SIG-M5 treated with dmso at 0.1 percent for 504 hours (cell line): ENCODE measurements around the gene CRYGA.
A peak's percentile ranks its signal among the peaks of the same experiment; 100 is the strongest.

ENCODE experiments used
- DNase-seq: peaks from one replicate; lab custom pipeline; 2025; ENCODE audit not compliant: unreplicated experiment; lab: John Stamatoyannopoulos, UW

The CRYGA gene

GRCh38 chr2:208163489-208163888 is at the start of gene CRYGA:
CRYGA (minus strand) TSS chr2:208163589; CDS start chr2:208163556, 33 bp downstream.
- no peak for DNase-seq

DNA sequence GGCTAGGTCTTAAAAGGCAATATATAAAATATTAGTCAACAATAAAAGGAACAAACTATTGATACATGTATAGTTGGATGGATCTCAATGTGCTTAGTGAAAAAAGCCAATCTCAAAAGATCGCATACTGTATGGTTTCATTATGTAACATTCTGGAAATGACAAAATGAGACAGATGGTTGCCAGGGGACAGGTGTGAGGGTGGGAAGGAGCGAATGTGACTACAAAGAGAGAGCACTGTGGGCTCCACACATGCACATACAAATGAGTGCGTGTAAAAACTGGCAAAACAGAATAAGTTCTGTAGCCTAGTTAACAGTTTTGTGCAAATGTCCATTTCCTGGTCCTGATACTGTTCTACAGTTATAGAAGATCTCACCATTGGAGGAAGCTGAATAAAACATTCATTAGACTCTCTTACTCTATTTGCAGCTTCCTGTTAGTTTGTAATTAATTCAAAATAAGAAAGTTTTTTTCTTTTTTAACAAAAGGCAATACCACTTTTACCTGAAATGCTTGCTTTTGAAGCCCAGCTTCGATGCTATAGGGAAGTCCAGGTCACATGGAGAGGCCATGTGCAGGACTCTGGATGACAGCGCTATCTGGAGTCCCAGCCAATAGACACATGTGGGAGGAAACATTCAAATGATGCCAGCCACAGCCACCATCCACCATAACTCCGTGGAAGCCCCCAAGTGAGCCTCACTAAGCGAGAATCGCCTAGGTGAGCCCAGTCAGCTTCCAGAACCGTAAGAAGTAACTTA is 47.5 kb upstream of the CRYGA start:
- DNase-seq, result no peak

DNA sequence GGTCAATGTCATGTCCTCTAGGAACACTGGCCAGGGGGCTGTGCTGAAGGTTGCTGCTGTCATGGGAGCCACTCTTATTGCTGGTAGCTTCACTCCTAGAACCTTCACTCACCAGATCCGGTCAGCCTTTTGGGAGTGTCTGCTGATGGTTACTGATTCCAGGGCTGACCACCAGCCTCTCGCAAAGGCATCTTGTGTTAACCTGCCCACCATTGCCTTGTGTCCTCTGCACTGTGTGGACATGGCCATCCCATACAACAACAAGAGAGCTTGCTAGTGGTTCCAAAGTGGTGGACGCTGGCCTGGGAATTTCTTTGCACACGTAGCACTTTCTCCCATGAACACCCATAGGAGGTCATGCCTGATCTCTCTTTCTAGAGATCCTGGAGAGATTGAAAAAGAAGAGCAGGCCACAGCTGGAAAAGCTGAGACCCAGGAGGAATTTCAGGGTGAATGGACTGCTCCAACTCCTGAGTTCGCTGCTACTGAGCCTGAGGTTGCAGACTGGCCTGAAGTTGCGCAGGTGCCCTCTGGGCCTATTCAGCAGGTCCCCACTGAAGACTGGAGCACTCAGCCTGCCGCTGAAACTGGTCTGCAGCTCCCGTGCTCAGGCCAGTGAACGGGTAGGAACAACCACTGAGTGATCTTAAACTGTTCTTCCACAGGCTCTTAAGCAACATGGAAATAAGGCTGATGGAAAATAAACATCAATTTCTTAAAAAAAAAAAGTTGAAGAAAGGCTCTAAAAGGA is 45.1 kb upstream of the CRYGA start:
- no peak for DNase-seq

- DNase-seq, result no peak
Measured at GRCh38 chr2:208207769-208208168, 44.4 kb upstream of the CRYGA start.

DNA sequence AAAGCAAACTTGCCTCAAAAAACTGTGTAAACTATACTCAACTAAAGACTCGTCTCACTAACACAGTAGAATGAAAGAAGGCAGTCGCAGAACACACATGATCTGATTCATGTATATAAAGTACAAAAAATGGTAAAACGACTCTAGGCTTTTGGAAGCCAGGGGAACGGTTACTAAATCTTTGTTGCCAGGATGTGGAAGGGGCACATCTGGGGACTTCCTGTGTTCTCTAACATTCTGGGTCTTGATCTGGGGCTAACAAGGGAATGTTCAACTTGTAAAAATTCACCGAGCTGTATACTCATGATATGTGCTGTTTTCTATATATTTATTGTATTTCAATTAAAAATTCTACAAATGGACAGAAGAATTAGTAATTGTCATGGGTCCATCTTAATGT is 40.8 kb upstream of the CRYGA start:
- DNase-seq, result no peak

DNA sequence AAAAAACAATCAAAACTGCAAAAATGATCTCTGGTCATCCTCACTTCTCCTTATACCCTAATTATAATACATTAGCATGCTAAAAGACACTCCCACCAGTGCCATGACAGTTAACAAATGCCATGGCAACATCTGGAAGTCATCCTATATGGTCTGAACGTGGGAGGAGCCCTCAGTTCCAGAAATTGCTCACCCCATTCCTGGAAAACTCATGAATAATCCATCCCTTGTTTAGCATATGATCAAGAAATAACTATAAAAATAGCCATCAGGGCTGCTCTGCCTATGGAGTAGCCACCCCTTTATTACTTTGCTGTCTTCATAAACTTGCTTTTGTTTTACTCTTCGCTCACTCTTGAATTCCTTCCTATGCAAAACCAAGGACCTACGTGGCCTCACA is 32.1 kb upstream of the CRYGA start:
- no peak for DNase-seq

DNA sequence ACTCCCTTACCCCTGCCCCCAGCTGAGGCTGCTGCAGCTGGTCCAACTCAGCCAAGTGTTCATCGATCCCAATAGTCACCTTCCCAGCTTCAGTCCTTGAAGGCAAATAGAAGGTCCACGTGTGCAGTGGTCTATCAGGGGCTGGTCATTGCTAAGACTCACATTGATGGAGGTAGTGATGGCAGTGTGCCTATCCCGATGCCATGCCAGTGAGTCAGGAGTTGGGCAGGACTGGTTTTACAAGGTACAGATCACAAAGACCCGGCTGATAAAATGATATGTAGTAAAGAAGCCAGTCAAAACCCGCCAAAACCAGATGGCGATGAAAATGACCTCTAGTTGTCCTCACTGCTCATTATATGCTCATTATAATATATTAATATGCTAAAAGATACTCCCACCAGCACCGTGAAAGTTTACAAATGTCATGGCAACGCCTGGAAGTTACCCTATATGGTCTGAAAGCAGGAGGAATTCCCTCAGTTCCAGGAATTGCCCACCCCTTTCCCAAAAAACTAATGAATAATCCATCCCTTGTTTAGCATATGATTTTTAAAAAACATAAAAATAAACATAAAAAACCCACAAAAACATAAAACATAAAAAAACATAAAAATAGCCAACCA is 29.3 kb upstream of the CRYGA start:
- no peak for DNase-seq

DNA sequence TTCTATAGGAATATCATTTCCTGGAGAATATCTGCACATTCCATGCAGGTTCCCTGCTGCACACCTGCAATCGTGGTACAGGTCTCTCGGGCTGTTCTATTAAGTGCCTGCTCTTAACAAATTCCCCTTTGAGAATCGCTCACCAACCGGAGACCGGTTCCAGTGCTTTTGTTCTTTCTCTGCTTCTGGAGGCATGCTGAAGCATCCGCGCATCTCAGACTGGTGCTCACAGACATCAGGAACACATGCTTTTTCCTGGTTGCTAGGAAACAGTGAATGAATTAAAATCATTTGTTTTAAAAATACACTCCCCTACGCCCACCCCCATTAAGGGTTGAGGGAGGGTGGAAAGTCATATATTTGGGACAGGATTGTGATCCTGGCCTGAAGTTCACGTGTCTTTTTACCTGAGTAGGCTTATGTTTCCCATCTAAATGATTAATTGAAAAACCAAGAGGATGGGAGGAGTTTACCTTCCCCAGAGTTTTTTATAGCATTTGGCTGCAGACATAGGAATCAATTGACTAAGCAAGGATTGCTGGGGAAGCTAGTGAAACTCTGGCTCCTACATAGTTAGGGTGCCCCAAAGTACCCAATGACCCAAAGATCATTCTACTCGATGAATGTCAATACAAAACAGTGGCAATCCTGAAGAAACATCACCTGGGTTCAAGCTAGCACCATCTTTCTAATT is 26.6 kb upstream of the CRYGA start, which contains the start of gene C2orf80:
Gene C2orf80, minus strand, starts transcription at position 221 of the 694 bp plus-strand sequence. CDS start 3,044 bp downstream, outside the sequence.
- DNase-seq, result no peak

DNA sequence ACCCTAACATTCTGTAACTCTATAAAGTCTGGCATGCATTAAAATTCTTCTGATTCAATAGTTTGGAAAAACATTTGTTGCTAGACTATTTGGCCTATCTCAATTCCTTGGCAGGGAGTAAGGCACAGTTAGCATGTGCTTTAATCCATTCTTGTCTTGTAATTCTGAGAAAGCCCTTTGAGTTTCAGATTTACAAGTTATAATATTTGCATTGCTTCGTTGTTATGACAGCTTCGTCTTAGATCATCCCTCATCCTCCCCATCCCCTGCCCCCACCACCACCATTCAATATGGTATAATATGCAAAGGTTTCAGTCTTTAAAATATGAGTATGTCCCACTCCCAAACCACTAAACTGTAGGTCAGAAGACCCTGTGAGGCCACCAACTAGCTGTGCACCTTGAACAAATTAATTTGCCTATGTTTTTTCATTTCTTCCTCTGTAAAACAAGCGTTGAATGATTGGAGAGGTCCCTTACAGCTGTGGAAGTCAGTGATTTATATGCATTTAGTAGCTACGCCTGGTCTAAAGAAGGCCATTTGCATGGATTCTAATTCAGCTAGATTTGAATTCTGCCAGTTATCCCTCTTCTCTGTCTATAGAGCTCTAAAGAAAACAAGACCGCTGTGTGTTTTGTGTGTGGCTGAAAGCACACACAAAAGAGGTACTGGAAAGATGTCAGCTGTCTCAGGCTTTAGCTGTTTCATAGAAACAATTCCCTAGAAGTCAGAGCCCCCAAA is 25.9 kb upstream of the CRYGA start:
- DNase-seq, result no peak

DNA sequence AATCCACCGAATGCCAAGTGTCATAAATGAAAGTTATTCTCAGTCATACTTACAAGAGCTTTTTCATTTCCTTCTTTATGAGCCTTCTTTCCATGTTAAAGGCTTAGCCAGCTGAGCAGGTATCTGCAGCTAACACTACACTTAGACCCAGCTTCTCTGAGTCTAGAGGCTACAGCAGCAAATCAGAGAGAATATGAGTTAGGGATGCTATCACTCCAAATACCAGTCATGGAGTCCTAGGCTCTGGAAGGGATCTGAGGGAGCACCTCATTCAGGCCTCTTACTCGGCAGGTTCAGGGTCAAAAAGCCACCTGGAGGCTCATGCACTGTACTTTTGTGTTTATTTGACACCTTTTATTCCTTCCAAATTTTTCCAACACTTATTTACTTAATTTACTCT is 23.5 kb upstream of the CRYGA start:
- no peak for DNase-seq

DNA sequence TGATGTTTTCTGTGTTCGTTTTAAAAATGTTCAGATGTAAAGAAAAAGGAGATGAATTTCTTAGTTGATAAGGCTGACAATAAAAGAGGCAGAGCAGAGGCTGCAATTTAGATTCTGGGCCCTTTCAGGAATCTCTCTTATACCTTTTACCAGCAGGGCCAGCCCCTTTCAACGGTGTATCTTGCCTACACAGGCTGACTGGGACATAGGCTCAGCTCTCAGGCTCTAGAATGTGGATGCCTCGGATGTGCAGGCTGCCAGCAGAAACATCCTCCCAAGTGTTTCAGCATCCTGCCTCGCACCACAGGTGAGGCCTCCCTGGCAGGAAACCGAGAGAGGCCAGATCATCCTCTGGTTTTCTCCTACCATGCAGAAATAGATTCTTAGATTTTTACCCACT is 23.1 kb upstream of the CRYGA start:
- DNase-seq, result no peak

DNA sequence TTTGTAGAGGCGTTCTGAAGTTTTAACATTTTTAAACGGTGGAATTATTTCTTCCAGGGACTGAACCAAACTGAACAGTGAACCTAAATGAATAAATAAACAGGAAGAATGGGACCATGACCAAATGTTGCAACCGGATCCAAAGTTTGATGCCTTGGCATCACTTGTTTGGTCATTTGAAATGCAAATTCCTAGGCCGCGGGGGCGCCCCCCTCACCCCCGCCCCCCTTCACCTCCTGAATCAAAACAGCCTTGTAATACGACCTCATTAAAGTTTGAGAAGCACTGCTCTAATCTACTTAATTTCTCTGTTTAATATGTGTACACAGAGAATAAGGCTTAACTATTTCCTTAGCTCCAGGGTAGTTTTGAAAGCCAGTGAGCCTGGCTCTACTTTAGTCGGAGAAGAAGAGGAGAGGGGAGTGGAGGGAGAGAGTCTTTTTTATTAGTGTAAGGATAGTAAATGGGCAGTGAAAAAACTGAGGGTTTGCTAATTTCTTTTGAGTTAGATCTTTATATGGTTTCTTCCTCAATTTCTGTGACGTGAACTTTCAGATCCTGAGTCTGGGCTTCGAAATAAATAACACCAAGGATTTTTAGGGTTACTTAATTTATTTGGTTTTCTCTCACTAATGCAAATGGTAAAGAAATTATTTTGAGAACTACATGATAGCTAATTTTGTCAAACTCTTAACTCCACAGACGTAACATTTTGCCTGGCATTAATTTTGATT is 20.8 kb upstream of the CRYGA start:
- no peak for DNase-seq

- no peak for DNase-seq
Measured at GRCh38 chr2:208183526-208183925, 20.1 kb upstream of the CRYGA start.

DNA sequence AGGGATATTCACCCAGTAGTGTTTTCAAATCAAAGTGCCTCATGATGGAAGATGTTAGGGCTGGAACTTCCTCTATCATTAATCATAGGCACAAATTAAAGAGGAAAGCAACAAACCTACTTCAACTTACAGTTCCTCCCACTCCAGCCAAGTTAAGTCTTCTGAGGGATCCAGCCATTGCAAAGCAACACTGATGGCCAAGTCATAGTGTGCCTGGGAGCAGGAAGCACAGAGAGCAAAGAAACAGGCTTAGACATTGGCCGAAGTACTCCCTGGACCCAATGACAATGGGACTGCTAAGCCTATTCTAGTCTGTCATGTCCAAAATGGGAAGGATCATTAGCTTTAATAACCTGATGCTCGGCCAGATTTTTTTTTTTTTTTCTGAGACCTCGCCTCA is 19.4 kb upstream of the CRYGA start:
- DNase-seq, result no peak

DNA sequence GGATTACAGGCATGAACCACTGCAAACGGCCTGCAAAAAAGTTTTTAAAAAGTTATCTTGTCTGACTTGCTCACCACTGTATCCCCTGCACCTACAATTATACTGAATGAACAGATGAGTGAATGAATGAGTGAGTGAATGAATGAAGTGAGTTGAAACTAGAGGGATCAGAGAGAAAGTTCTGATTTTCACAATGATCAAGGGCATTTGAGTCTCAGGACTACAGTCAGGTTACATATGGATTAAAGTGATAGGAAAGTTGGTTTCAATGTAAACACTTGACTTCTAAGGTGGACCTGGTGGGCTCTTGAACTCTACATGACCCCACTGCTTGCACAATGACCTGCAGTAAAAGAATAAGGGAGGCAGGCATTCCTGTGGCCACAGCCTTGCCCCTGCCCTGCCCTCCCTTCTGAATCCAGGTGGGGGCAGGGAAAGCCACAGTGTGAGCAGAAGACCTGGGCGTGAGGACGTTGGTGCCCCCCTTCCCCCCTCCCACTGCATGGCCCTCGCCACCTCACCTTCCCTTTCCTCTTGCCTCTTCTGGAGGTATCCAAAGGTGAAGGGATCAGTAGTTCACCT is 15.7 kb upstream of the CRYGA start:
- no peak for DNase-seq

DNA sequence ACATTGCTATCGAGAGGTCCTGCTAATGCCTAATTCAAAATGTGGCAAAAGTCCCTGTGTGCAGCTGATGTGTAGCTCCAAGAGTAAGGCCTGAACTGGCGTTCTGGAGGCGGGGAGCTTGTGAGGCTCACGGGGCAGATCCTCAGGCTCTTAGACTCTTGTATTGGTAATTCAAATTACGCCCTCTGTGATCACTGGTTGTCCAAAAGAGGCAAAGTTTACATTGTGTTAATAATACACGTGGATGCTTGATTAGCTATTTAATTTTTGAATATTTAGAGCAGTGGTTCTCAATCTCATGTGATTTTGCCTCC is 12.4 kb upstream of the CRYGA start:
- DNase-seq, result no peak

DNA sequence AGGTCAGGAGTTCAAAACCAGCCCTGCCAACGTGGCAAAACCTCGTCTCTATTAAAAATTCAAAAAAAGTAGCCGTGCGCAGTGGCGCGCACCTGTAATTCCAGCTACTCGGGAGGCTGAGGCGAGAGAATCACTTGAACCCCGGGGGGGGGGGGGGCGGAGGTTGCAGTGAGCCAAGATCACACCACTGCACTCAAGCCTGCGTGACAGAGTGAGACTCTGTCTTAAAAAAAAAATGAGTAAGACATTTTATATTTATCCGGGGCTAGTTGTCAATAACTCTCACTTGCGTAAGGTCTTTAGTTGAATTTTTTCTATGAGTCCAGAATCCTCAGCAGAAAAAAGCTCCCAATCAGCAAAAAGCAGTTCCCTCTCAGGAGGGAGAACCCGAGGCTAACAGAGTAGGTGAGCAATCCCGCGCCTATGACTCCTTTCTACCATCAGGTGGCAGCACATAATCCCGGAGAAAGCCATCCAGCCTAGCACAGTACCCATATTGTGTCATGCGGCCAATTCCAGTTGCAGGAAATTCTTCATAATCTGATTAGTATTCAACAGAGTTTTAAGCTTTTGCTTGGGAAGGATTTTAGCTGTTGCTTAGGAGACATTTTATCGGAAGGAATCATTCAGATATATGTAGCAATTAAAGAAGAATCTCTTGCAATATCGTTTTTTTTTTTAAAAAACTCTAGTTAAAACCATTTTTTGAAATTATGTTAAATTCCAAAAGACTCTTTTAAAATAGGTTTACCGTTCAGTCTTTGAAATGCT is 11.9 kb upstream of the CRYGA start:
- DNase-seq, result peak; percentile 93

- DNase-seq, result no peak
Measured at GRCh38 chr2:208174144-208174543, 10.8 kb upstream of the CRYGA start.

DNA sequence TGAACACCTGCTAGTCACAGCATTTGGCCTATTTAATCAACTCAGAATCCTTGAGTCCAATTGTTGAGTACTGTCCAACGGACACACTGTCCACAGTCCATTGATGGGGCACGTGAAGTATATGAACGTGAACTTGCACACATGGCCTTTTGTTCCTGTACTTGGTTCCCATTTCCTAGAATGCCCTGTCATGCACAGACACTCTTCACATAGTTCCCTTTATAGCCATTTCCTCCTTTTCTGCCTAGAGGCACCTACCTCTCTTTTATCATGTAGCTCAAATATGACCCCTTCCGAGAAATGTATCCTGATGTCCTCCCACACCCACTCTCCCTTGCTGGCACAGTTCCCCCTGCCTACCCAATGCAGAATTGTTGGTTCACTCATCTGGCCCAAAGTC is 8.7 kb upstream of the CRYGA start:
- peak; percentile 88 for DNase-seq
